ENCODE data around the gene MAN2B2.

MAN2B2 gene

GRCh38 chr4:6595897-6596537 is 21.0 kb downstream of the MAN2B2 start:
- DNase-seq (ENCODE audit: low spot score): no peak

- no peak for DNase-seq (ENCODE audit: low spot score)
Measured at GRCh38 chr4:6596948-6597347, 22.0 kb downstream of the MAN2B2 start.

- no peak for DNase-seq (ENCODE audit: low spot score)
Measured at GRCh38 chr4:6598127-6598526, 23.1 kb downstream of the MAN2B2 start.

- DNase-seq (ENCODE audit: low spot score): no peak
Measured at GRCh38 chr4:6598641-6599040, 23.7 kb downstream of the MAN2B2 start.

- DNase-seq (ENCODE audit: low spot score): no peak
Measured at GRCh38 chr4:6601661-6602250, 26.8 kb downstream of the MAN2B2 start.

- no peak for DNase-seq (ENCODE audit: low spot score)
Measured at GRCh38 chr4:6602289-6602688, 27.3 kb downstream of the MAN2B2 start.

GRCh38 chr4:6603128-6603527 is 28.1 kb downstream of the MAN2B2 start:
- no peak for DNase-seq (ENCODE audit: low spot score)

- DNase-seq (ENCODE audit: low spot score): no peak
Measured at GRCh38 chr4:6605114-6605513, 30.1 kb downstream of the MAN2B2 start.

- DNase-seq (ENCODE audit: low spot score): no peak
Measured at GRCh38 chr4:6605605-6606004, 30.6 kb downstream of the MAN2B2 start.

GRCh38 chr4:6606465-6607235 is 31.7 kb downstream of the MAN2B2 start:
- no peak for DNase-seq (ENCODE audit: low spot score)

GRCh38 chr4:6607368-6608055 is 32.5 kb downstream of the MAN2B2 start:
- no peak for DNase-seq (ENCODE audit: low spot score)

- DNase-seq (ENCODE audit: low spot score): no peak
Measured at GRCh38 chr4:6608758-6609414, 33.9 kb downstream of the MAN2B2 start.

GRCh38 chr4:6609415-6610079 is 34.6 kb downstream of the MAN2B2 start:
- DNase-seq (ENCODE audit: low spot score): no peak

GRCh38 chr4:6610856-6611430 is 36.0 kb downstream of the MAN2B2 start:
- DNase-seq (ENCODE audit: low spot score): no peak

- no peak for DNase-seq (ENCODE audit: low spot score)
Measured at GRCh38 chr4:6612961-6613675, 38.1 kb downstream of the MAN2B2 start.

GRCh38 chr4:6613676-6614651 is 39.0 kb downstream of the MAN2B2 start:
- no peak for DNase-seq (ENCODE audit: low spot score)

- DNase-seq (ENCODE audit: low spot score): no peak
Measured at GRCh38 chr4:6614701-6615230, 39.8 kb downstream of the MAN2B2 start.

- no peak for DNase-seq (ENCODE audit: low spot score)
Measured at GRCh38 chr4:6616087-6616995, 41.4 kb downstream of the MAN2B2 start.

Data from pons (tissue), 1 donor.